ENCODE measurements around the gene RTL10. TPM values are rescaled to one million over a fixed set of nuclear protein-coding genes. Genes with fewer than 3 reads are reported as not detected.
A peak's percentile ranks its signal among the peaks of the same experiment; 100 is the strongest.

RTL10 gene
- total RNA-seq, 1 experiment from 2014 or later = 24.4 TPM

DNA sequence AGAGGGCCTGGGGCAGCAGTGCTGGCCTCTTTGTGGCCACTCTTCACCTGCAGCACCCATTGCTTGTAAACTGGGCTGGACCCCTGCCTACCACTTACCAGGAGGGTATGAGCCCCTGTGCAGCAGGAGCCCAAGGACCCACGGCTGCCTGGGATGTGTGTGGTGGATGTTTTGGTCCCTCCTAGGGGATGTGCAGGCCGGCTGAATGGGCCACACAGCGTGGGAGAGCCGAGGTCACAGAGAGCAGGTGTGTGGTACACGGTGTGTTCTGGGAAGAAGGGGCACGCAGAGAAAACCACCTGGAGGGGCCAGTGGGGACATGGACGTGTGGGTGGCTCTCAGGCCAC is 19.3 kb upstream of the RTL10 start:
- H3K4me2 ChIP-seq (ENCODE audit: insufficient read depth, insufficient read length, low read length) = no peak overlapping the region
- H4K8ac ChIP-seq (replicated peaks; ENCODE audit: insufficient read length, low read depth, low read length) = no peak overlapping the region
- no peak overlapping the region for H3T11ph ChIP-seq (ENCODE audit: low read length)
- H2BK5ac ChIP-seq (ENCODE audit: insufficient read length, low read length) = no peak overlapping the region
- Mint-ChIP-seq H3K4me3 (no peak overlapping the region), H3K9me3 (no peaks in the 10 kb centered on the region), H3K27me3 (ENCODE audit: low read depth) (no peaks in the 10 kb centered on the region), H3K4me1 (peaks cover 6 to 13% of the 10 kb centered on the region in 2 experiments), H3K27ac (peak overlapping the region in 1 of 3 experiments; percentile 68; a peak in 1 of 7 replicates), H3K36me3 (ENCODE audit: insufficient read depth in 1 of 3, low read depth in 3 of 3) (no peaks in the 10 kb centered on the region)
- H3K79me2 ChIP-seq (ENCODE audit: insufficient read depth, low read length) = no peaks in the 10 kb centered on the region
- no peaks in the 10 kb centered on the region for H4K20me1 ChIP-seq (ENCODE audit: control insufficient read depth, insufficient read depth, insufficient read length)
- no CpG with 5 or more reads among the region's 7 CpGs for WGBS (ENCODE audit: extremely low coverage, insufficient read length, low lambda C conversion rate)
- H3K14ac ChIP-seq (ENCODE audit: insufficient read depth, low read length) = peak overlapping the region; percentile 28; the same call in 1 of the 2 replicates
- H2BK12ac ChIP-seq (ENCODE audit: insufficient read length, low read depth, low read length) = no peak overlapping the region
- H3K56ac ChIP-seq (ENCODE audit: insufficient read length, low read depth, low read length) = no peak overlapping the region
- TF ChIP-seq, protein P1, sequence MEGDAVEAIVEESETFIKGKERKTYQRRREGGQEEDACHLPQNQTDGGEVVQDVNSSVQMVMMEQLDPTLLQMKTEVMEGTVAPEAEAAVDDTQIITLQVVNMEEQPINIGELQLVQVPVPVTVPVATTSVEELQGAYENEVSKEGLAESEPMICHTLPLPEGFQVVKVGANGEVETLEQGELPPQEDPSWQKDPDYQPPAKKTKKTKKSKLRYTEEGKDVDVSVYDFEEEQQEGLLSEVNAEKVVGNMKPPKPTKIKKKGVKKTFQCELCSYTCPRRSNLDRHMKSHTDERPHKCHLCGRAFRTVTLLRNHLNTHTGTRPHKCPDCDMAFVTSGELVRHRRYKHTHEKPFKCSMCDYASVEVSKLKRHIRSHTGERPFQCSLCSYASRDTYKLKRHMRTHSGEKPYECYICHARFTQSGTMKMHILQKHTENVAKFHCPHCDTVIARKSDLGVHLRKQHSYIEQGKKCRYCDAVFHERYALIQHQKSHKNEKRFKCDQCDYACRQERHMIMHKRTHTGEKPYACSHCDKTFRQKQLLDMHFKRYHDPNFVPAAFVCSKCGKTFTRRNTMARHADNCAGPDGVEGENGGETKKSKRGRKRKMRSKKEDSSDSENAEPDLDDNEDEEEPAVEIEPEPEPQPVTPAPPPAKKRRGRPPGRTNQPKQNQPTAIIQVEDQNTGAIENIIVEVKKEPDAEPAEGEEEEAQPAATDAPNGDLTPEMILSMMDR (conservative IDR thresholded peaks at IDR 0.05) = no peak
- H3K23me2 ChIP-seq (ENCODE audit: insufficient read length, low read depth, low read length, poor library complexity, severe bottlenecking) = no peaks in the 10 kb centered on the region
- no peaks in the 10 kb centered on the region for H3K9me3 ChIP-seq (ENCODE audit: control insufficient read depth, low read depth, low read length)
- no peak overlapping the region for H3K27ac ChIP-seq (ENCODE audit: insufficient read length, low read depth, low read length)
- no peak overlapping the region for H3K4ac ChIP-seq (ENCODE audit: low read depth, low read length)
- no peak overlapping the region for H3K9ac ChIP-seq (ENCODE audit: extremely low read depth, insufficient read length, low read length)
- H2AK5ac ChIP-seq (ENCODE audit: insufficient read length, low read length) = no peak overlapping the region
- H2BK120ac ChIP-seq (ENCODE audit: low read depth, low read length, poor library complexity, severe bottlenecking) = no peak overlapping the region
- no peaks in the 10 kb centered on the region; the same call in 1 of the 2 replicates for H3K4me1 ChIP-seq (ENCODE audit: insufficient read depth, low read length)
- no peak overlapping the region for H4K5ac ChIP-seq (ENCODE audit: insufficient read length, low read depth, low read length)
- H3K18ac ChIP-seq (ENCODE audit: insufficient read length, low read depth, low read length) = no peak overlapping the region
- no peaks in the 10 kb centered on the region for H3K27me3 ChIP-seq (ENCODE audit: insufficient read depth, low read length)
- no peak overlapping the region for H2BK20ac ChIP-seq (ENCODE audit: low read depth, low read length, poor library complexity, severe bottlenecking)
- H2BK15ac ChIP-seq (ENCODE audit: low read depth, low read length) = no peak overlapping the region
- H2AFZ ChIP-seq (ENCODE audit: low read length) = no peak overlapping the region
- no peak overlapping the region for H4K91ac ChIP-seq (ENCODE audit: insufficient read length, low read depth, low read length)
- H3K79me1 ChIP-seq (ENCODE audit: insufficient read depth, low read depth, low read length, poor library complexity, severe bottlenecking) = no peaks in the 10 kb centered on the region
- no peak for DNase-seq
- no peak overlapping the region for H3K23ac ChIP-seq (ENCODE audit: insufficient read length, low read depth, low read length)

Data from H9 (cell line).